Endothelial cell (in vitro differentiated cells): ENCODE results near the gene MMP11. TPM values are rescaled to one million over a fixed set of nuclear protein-coding genes. Genes with fewer than 3 reads are reported as not detected.

Experiments used
- DNase-seq: peaks from one replicate; pipeline ENCODE4 v3.0.0; 2021; ENCODE audit warnings: low spot score
- H3K27ac Mint-ChIP-seq: one replicate; pipeline ENCODE4 v1.8.0; 2021; ENCODE audit warnings: mixed read lengths, inconsistent platforms; ENCODE audit not compliant: unreplicated experiment
- H3K27me3 Mint-ChIP-seq: one replicate; pipeline ENCODE4 v1.8.0; 2021; ENCODE audit warnings: mild to moderate bottlenecking, moderate library complexity, mixed read lengths, inconsistent platforms; ENCODE audit not compliant: unreplicated experiment
- H3K36me3 Mint-ChIP-seq: one replicate; pipeline ENCODE4 v1.8.0; 2021; ENCODE audit warnings: mild to moderate bottlenecking, low read depth, mixed read lengths, inconsistent platforms; ENCODE audit not compliant: unreplicated experiment
- H3K4me1 Mint-ChIP-seq: one replicate; pipeline ENCODE4 v1.8.0; 2021; ENCODE audit warnings: mild to moderate bottlenecking, mixed read lengths, inconsistent platforms; ENCODE audit not compliant: unreplicated experiment
- H3K4me3 Mint-ChIP-seq: one replicate; pipeline ENCODE4 v1.8.0; 2021; ENCODE audit warnings: mild to moderate bottlenecking, mixed read lengths, inconsistent platforms; ENCODE audit not compliant: unreplicated experiment
- H3K9me3 Mint-ChIP-seq: one replicate; pipeline ENCODE4 v1.8.0; 2021; ENCODE audit warnings: mixed read lengths, inconsistent platforms; ENCODE audit not compliant: unreplicated experiment
- CTCF ChIP-seq: fragments of 200-600 bp; sonication (generic); IDR thresholded peaks from one replicate; pipeline ENCODE4 v1.5.0; 2021; ENCODE audit warnings: antibody characterized with exemption; ENCODE audit not compliant: unreplicated experiment
- total RNA-seq: library from RNA; stranded (reverse); fragmentation: NEBNext Ultra II Directional; extraction: Animal tissue kit (Norgen Biotek cat#: 25700); gene quantifications from one replicate; pipeline ENCODE4 v1.2.1, GENCODE V29; 2021; ENCODE audit not compliant: unreplicated experiment

Gene MMP11
- total RNA-seq, 1 donor from 2014 or later = 3.4 TPM

GRCh38 chr22:23759566-23759965, 13.1 kb upstream of the MMP11 start:
- H3K9me3 Mint-ChIP-seq = no peaks in the 10 kb centered on the region
- H3K36me3 Mint-ChIP-seq = no peaks in the 10 kb centered on the region
- H3K27me3 Mint-ChIP-seq = peaks cover 6% of the 10 kb centered on the region
- H3K27ac Mint-ChIP-seq = no peak overlapping the region
- no peak for TF ChIP-seq CTCF
- H3K4me3 Mint-ChIP-seq = no peak overlapping the region
- DNase-seq = no peak
- peaks cover 22% of the 10 kb centered on the region for H3K4me1 Mint-ChIP-seq

GRCh38 chr22:23760056-23760455, 12.6 kb upstream of the MMP11 start:
- Mint-ChIP-seq H3K27me3 (peaks cover 6% of the 10 kb centered on the region), H3K4me3 (peak overlapping the region; percentile 31), H3K36me3 (no peaks in the 10 kb centered on the region), H3K27ac (no peak overlapping the region), H3K4me1 (peaks cover 22% of the 10 kb centered on the region), H3K9me3 (no peaks in the 10 kb centered on the region)
- no peak for TF ChIP-seq CTCF
- no peak for DNase-seq

- no peak for TF ChIP-seq CTCF
- Mint-ChIP-seq H3K4me1 (peaks cover 22% of the 10 kb centered on the region), H3K36me3 (no peaks in the 10 kb centered on the region), H3K27me3 (peaks cover 3% of the 10 kb centered on the region), H3K4me3 (peak within 1 kb of the TSS; percentile 59), H3K27ac (peak within 1 kb of the TSS; percentile 89), H3K9me3 (no peaks in the 10 kb centered on the region)
- peak; percentile 57 for DNase-seq
Measured at GRCh38 chr22:23762842-23763578, 9.6 kb upstream of the MMP11 start, which contains the start of gene C22orf15. C22orf15 (plus strand) TSS chr22:23762990; CDS start chr22:23763307, 317 bp downstream.

- peaks cover 3% of the 10 kb centered on the region for H3K27me3 Mint-ChIP-seq
- peaks cover 22% of the 10 kb centered on the region for H3K4me1 Mint-ChIP-seq
- peak; percentile 23 for DNase-seq
- H3K4me3 Mint-ChIP-seq = no peak overlapping the region
- H3K36me3 Mint-ChIP-seq = no peaks in the 10 kb centered on the region
- no peak overlapping the region for H3K27ac Mint-ChIP-seq
- no peak for TF ChIP-seq CTCF
- H3K9me3 Mint-ChIP-seq = no peaks in the 10 kb centered on the region
Measured at GRCh38 chr22:23763579-23763945, 9.1 kb upstream of the MMP11 start.

- H3K4me3 Mint-ChIP-seq = no peak overlapping the region
- H3K4me1 Mint-ChIP-seq = peaks cover 22% of the 10 kb centered on the region
- no peak for DNase-seq
- no peaks in the 10 kb centered on the region for H3K36me3 Mint-ChIP-seq
- H3K27ac Mint-ChIP-seq = no peak overlapping the region
- H3K27me3 Mint-ChIP-seq = peaks cover 3% of the 10 kb centered on the region
- no peak for TF ChIP-seq CTCF
- H3K9me3 Mint-ChIP-seq = no peaks in the 10 kb centered on the region
Measured at GRCh38 chr22:23763954-23764353, 8.7 kb upstream of the MMP11 start.
